ENCODE measurements around the gene SNX13. TPM values are rescaled to one million over a fixed set of nuclear protein-coding genes. Genes with fewer than 3 reads are reported as not detected.
A peak's percentile ranks its signal among the peaks of the same experiment; 100 is the strongest.

SNX13 gene, protein sequence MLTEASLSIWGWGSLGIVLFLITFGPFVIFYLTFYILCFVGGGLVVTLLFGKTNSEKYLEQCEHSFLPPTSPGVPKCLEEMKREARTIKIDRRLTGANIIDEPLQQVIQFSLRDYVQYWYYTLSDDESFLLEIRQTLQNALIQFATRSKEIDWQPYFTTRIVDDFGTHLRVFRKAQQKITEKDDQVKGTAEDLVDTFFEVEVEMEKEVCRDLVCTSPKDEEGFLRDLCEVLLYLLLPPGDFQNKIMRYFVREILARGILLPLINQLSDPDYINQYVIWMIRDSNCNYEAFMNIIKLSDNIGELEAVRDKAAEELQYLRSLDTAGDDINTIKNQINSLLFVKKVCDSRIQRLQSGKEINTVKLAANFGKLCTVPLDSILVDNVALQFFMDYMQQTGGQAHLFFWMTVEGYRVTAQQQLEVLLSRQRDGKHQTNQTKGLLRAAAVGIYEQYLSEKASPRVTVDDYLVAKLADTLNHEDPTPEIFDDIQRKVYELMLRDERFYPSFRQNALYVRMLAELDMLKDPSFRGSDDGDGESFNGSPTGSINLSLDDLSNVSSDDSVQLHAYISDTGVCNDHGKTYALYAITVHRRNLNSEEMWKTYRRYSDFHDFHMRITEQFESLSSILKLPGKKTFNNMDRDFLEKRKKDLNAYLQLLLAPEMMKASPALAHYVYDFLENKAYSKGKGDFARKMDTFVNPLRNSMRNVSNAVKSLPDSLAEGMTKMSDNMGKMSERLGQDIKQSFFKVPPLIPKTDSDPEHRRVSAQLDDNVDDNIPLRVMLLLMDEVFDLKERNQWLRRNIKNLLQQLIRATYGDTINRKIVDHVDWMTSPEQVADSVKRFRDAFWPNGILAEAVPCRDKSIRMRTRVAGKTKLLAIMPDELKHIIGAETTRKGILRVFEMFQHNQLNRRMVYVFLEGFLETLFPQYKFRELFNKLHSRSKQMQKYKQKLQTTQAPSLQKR
- total RNA-seq (2012; rRNA removed) (24.9 and 40.8 TPM in 2 replicates), polyA plus RNA-seq (2012; rRNA removed) (6.7 and 9.0 TPM in 2 replicates), Bru-seq, nascent RNA (percentile 80 among the genes with signal in this experiment), BruChase-seq, experiment 1, labeled RNA remaining after a 6-hour chase (percentile 58 among the genes with signal in this experiment), BruChase-seq, experiment 2, labeled RNA remaining after a 2-hour chase (percentile 73 among the genes with signal in this experiment)
- 0.88 and 3.8 TPM in 2 replicates for polyA plus RNA-seq (2012; cell fraction: cytosol; rRNA removed)
- 2.5 and 11.4 TPM in 2 replicates for polyA plus RNA-seq (2012; cell fraction: nucleus; rRNA removed; ENCODE audit: low replicate concordance)
- long read RNA-seq, full-length matches to known transcripts = 32 of 45 reads
- long read RNA-seq, partial matches to known transcripts = 6 of 45 reads
- long read RNA-seq, other reads (novel, unspliced or antisense) = 7 of 45 reads

GRCh38 chr7:17940302-17940883 lies at the start of gene SNX13:
Gene SNX13, minus strand, starts transcription at chr7:17940494. Its CDS starts 199 bp downstream, at chr7:17940295.
- Histone ChIP-seq H3K18ac (ENCODE audit: low read depth, low read length) (peak within 1 kb of the TSS; percentile 31), H3K56ac (ENCODE audit: extremely low read depth, insufficient read depth, low read length) (peak within 1 kb of the TSS; percentile 98), H2BK5ac (ENCODE audit: low read depth, low read length, poor library complexity, severe bottlenecking) (peak within 1 kb of the TSS; percentile 84), H3K79me1 (ENCODE audit: low read depth in 1 of 2, low read length in 2 of 2) (peaks cover 13 to 32% of the 10 kb centered on the region in 2 experiments), H3K9ac (ENCODE audit: low read depth, low read length) (peak within 1 kb of the TSS; percentile 99), H3K9me1 (ENCODE audit: insufficient read depth, low read length) (no peaks in the 10 kb centered on the region), H3K4ac (ENCODE audit: low read depth, low read length) (peak within 1 kb of the TSS; percentile 95), H4K8ac (ENCODE audit: low read depth in 2 of 2, low read length in 2 of 2) (peak within 1 kb of the TSS; percentile 93 to 94), H2AK5ac (ENCODE audit: low read depth, low read length) (peak within 1 kb of the TSS; percentile 96), H3K27me3 (ENCODE audit: control insufficient read depth, insufficient read depth, low read length) (no peaks in the 10 kb centered on the region), H2BK120ac (ENCODE audit: low read depth, low read length) (peak within 1 kb of the TSS; percentile 78), H2AFZ (replicated peaks; ENCODE audit: low read length, poor library complexity) (peak within 1 kb of the TSS; percentile 97), H3K27ac (ENCODE audit: insufficient read depth, low read length) (peak within 1 kb of the TSS; percentile 94), H2BK15ac (ENCODE audit: low read depth, low read length) (peak within 1 kb of the TSS; percentile 88; the same call in 2 of the 3 replicates), H4K91ac (ENCODE audit: insufficient read depth, low read depth, low read length) (peak within 1 kb of the TSS; percentile 91), H2BK20ac (ENCODE audit: low read depth, low read length) (peak within 1 kb of the TSS; percentile 12; the same call in 1 of the 2 replicates), H3K36me3 (ENCODE audit: control insufficient read depth, insufficient read depth, low read length) (no peaks in the 10 kb centered on the region), H3K14ac (replicated peaks; ENCODE audit: low read depth, low read length) (peak within 1 kb of the TSS; percentile 100), H3K4me2 (ENCODE audit: low read depth, low read length) (peak within 1 kb of the TSS; percentile 97), H3K4me1 (ENCODE audit: control insufficient read depth, insufficient read depth, low read length) (no peaks in the 10 kb centered on the region), H3K4me3 (ENCODE audit: insufficient read depth, low read depth, low read length) (peak within 1 kb of the TSS; percentile 87), H3K23ac (ENCODE audit: low read depth, low read length) (peak within 1 kb of the TSS; percentile 100), H2AK9ac (replicated peaks; ENCODE audit: low read depth, low read length, poor library complexity) (peak within 1 kb of the TSS; percentile 94), H4K5ac (ENCODE audit: low read depth, low read length) (peak within 1 kb of the TSS; percentile 86), H3K9me3 (ENCODE audit: control insufficient read depth, insufficient read depth, low read length) (no peaks in the 10 kb centered on the region), H4K20me1 (ENCODE audit: insufficient read depth, low read length) (peaks cover 3% of the 10 kb centered on the region; the same call in 1 of the 2 replicates)
- BruUV-seq (replicated peaks) = no TSS peak
- WGBS, 2 experiments (ENCODE audit: extremely low coverage in 2 of 2, insufficient read length in 1 of 2) = 0% methylated on average over 15 of the region's 66 CpGs; no CpG with 5 or more reads in 1 of the 2 experiments
- intact Hi-C loops (cut with micrococcal nuclease) (no loop called here), dilution Hi-C loops (cut with HindIII; ENCODE audit: low sequenced_read_pairs, unreplicated experiment) (no loop called here), in situ Hi-C loops (cut with MboI; ENCODE audit: low sequenced_read_pairs) (no loop called here)
- ChIA-PET POLR2A (ENCODE audit: unreplicated experiment) (no interaction called here), CTCF (no interaction called here)
- ATAC-seq (ENCODE audit: low read depth) = peak; percentile 97
- DNase-seq = peak; percentile 92
- no peak for TF ChIP-seq MAZ (IDR thresholded peaks at IDR 0.05; ENCODE audit: borderline replicate concordance, low read depth, low read length)
- TF ChIP-seq RCOR1 (IDR thresholded peaks at IDR 0.05; ENCODE audit: insufficient replicate concordance, low read length) = no peak
- no peak for TF ChIP-seq FOS (IDR thresholded peaks at IDR 0.05; ENCODE audit: low read depth, low read length)
- peak; percentile 56; the same call in 1 of the 2 replicates for TF ChIP-seq MXI1 (IDR thresholded peaks at IDR 0.05; ENCODE audit: borderline replicate concordance, low read depth, low read length)
- TF ChIP-seq POLR2A (IDR thresholded peaks at IDR 0.05; ENCODE audit: low read depth, low read length) = peak; percentile 72
- TF ChIP-seq, protein P1, sequence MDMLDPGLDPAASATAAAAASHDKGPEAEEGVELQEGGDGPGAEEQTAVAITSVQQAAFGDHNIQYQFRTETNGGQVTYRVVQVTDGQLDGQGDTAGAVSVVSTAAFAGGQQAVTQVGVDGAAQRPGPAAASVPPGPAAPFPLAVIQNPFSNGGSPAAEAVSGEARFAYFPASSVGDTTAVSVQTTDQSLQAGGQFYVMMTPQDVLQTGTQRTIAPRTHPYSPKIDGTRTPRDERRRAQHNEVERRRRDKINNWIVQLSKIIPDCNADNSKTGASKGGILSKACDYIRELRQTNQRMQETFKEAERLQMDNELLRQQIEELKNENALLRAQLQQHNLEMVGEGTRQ (IDR thresholded peaks at IDR 0.05; ENCODE audit: low read depth, low read length) = peak; percentile 93
- 0 out of 2 replicates have a peak, but pooled peaks have one; percentile 8 for TF ChIP-seq SMC3 (IDR thresholded peaks at IDR 0.05; ENCODE audit: low read depth, low read length)
- 0 out of 2 replicates have a peak, but pooled peaks have one; percentile 56 for TF ChIP-seq CHD1 (IDR thresholded peaks at IDR 0.05; ENCODE audit: low read depth, low read length)
- no peak for TF ChIP-seq CEBPB (IDR thresholded peaks at IDR 0.05; ENCODE audit: low read depth, low read length)
- TF ChIP-seq RAD21 (IDR thresholded peaks at IDR 0.05; ENCODE audit: low read length) = no peak
